GM19035 (cell line): ENCODE results near the gene ZNF446.
"Not testable (repeated sequence)": the region's sequence is repeated elsewhere in the genome, so short reads cannot be mapped to it uniquely, and the experiment has no call there.

Experiments
- ATAC-seq: cut with Tn5 transposase; IDR thresholded peaks from one replicate; pipeline ENCODE4 v1.9.1; 2021; ENCODE audit not compliant: unreplicated experiment

The ZNF446 gene

DNA sequence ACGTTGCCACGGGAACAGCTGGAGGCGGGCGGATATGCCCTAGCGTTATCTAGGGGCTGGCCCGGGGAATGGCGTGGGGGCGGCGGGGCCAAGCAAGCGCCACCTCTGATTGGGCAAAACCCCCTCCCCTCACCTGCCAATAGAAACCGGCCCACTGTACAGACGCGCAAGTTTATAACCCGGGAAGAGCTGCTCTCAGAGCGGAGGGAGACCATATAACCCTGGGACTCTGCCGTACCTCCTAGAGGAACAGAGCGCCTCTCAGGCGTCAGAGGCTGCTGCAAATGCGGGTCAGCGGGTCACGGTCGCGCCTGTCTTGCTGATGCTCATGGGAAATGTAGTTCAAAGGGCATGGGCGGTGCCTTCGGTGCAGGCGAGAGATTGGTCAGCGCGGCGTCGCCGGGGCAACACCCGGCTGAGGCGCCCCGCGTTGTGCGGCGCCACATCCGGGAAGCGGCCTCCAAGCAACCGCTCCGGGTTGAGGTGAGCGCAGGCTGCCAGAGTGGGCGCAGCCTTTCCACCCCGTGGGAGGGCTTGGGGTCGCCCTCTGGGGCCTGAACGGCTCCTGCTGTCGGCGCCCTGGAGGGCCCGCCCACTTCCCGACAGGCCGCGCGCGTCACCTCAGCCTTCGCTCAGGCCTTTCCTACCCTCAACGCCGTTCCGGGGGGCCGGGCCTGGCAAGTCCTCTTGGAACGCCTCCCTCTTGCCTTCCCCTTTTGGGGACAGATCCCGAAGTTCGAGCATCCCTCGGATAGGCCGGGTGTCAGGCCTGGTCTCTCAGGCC lies at the start of gene ZNF446:
Gene ZNF446 (plus strand): TSS at position 639 of the 784 bp plus-strand sequence. CDS start 867 bp downstream, outside the sequence.
- ATAC-seq = peak; percentile 87

DNA sequence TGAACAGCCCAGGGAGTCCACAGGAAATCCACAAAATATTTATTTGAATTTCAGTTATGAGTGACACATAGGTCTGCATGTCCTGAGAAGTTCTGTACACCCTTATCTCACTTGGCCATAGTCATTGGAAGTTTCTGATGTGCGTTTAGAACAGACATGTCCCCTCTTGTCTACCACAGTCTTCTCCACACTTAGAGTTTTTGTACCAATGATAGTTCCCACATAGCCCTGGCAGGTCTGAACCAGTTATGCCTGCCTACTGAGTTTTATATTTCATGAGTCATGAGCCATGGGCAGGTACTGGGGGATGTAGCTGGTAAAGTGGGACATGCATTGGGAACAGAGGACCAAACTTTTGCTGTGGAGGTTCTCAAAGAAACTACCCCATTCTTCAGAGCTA lies 47.5 kb upstream of the ZNF446 start:
- no peak for ATAC-seq

DNA sequence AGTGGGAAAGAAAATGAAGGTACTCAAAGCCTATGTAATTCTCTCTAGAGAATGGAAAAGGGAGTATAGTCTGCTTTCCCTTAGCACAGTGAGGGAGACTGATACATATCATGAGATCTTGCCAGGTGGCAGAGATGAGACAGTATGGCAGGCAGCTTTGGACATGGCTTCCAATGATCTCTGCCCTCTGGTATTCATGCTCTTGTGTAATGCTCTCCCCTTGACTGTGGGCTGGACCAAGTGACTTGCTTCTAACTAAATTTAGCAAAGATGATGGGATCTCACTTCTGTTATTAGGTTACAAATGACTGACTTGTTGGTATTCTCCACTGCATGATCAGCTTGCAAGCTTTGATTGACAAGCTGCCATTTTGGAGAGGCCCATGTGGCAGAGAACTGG lies 46.4 kb upstream of the ZNF446 start:
- no peak for ATAC-seq

DNA sequence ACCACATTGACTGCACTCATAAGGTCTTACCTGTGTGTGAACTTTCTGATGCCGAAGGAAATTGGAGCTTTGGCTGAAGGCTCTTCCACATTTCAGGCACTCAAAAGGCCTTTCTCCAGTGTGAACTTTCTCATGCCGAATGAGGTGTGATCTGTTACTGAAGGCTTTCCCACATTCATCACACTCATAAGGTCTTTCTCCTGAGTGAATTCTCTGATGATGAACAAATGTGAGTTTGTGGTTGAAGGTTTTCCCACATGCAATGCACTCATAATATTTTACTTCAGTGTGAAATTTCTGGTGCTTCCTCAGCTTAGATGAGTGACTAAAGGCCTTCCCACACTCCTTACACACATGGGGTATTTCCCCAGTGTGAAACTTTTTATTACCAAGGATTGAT lies 41.9 kb upstream of the ZNF446 start:
- ATAC-seq = no peak

DNA sequence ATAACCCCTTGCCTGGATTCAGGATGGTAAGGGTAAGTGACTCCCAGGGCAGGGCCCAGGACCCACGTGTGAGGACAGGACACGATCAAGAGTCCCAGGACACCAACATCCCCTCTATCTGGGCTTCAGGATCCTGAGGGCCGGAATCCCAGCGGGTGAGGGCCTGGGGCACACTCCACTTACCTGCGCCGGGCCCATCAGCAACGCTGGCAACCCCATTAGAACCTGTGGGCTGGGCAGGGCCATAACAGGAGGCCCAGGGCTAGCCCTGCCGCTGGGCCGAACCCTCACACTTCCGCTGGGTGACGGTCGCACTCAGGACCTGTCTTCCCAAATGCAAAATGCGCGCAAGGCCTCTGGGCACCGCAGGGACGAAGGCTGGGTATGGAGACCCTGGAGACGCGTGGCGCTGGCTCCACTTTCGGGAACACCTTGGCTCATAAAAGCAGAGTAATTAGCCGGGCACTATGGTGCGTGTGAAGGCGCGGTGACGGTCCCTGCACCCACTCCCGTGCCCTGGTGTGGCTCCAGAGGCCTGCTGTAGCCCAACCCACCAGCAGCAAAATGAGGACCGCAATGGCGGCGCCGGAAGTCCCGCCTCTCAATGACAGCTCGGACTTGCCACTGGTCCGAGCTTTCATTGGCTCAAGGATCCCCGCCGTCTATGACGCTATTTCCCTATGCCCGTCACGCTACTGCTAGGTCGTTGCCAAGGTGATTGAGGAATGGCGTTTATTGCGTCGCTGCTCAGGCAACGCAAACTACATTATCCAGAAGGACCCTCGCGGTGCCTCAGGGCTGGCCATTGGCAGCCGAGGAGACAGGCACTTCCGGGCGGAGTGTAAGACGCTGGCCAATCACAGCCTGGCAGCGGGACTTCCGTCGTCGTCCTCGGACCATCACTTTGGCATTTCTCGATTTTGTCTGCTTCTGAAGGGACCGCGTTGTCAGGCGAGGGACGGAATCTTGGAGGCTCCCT lies 36.3 kb upstream of the ZNF446 start, which contains the start of gene ZNF132:
Gene ZNF132 (minus strand): TSS at position 578 of the 979 bp plus-strand sequence. CDS start 332 bp downstream, at position 246.
- ATAC-seq = peak; percentile 96

DNA sequence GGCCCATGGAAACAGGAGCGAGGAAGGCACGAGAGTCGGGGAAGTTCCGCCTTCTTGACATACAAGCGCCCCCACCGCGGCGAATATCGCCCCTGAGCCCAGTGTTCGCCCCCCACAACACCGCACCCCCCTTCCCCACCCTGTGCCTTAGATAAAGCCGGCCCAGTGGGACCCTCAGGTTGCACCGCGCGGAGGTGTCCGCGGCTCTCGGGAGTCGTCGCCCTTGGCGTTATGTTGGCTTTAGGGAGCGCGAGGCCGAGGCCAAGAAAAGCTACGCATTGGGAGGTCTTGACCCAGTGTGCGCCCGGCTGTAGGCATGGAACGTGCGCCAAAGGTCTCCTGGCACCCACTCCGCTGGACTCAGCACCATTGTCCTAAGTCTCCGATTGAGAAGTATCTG lies 35.6 kb upstream of the ZNF446 start:
- ATAC-seq = no peak

DNA sequence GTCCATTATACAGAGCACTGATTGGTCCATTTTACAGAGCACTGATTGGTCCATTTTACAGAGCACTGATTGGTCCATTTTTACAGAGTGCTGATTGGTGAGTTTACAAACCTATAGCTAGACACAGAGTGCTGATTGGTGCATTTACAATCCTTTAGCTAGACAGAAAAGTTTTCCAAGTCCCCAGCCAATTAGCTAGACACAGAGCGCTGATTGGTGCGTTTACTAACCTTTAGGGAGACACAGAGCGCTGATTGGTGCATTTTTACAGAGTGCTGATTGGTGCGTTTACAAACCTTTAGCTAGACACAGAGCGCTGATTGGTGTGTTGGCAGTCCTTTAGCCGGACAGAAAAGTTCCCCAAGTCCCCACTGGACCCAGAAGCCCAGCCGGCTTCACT lies 33.2 kb upstream of the ZNF446 start:
- ATAC-seq = not testable (repeated sequence)

DNA sequence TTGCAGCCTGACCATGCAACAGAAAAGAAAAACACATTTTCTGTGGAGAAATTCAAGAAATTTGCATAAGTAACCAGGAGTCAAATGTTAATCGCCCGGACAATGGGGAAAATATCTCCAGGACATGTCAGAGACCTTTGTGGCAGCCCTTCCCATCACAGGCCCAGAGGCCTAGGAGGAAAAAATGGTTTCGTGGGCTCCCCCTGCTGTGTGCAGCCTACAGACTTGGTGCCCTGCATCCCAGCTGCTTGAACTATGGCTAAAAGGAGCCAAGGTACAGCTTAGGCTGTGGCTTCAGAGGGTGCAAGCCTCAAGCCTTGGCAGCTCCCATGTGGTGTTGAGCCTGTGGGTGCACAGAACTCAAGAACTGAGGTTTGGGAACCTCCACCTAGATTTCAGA lies 27.3 kb upstream of the ZNF446 start:
- ATAC-seq = not testable (repeated sequence)

DNA sequence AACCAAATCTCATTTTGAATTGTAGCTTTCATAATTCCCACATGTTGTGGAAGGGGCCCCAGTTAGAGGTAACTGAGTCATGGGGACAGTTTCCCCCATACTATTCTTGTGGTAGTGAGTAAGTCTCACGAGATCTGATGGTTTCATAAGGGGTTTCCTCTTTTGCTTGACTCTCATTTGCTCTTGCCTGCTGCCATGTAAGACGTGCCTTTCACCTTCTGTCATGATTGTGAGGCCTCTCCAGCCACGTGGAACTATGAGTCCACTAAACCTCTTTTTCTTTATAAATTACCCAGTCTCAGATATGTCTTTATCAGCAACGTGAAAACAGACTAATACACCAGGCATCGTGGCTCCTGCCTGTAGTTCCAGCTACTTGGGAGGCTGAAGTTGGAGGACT lies 26.2 kb upstream of the ZNF446 start:
- not testable (repeated sequence) for ATAC-seq

DNA sequence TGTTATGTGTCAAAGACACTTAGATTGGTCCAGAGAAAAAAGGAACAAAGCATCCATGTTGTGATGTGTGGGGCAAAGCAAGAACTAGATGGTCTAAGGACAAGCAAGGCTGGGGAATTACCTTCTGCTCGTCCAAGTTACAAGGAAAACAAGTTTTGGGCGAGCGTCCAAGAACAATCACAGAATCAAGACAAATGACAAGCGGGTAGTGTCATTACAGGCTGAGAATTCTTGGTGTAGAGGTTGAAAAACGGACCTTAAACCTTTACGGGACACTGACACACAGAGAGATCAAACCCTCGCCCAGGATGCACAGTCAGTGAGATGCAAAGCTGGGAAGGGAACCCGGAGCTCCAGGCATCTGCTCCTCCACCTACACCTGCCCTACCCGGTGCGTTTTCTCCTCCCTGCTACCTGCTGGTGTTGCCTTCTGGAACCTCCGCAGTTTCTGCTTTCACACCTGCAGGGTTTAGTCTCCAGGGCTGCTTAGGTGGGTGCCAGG lies 25.2 kb upstream of the ZNF446 start:
- no peak for ATAC-seq

DNA sequence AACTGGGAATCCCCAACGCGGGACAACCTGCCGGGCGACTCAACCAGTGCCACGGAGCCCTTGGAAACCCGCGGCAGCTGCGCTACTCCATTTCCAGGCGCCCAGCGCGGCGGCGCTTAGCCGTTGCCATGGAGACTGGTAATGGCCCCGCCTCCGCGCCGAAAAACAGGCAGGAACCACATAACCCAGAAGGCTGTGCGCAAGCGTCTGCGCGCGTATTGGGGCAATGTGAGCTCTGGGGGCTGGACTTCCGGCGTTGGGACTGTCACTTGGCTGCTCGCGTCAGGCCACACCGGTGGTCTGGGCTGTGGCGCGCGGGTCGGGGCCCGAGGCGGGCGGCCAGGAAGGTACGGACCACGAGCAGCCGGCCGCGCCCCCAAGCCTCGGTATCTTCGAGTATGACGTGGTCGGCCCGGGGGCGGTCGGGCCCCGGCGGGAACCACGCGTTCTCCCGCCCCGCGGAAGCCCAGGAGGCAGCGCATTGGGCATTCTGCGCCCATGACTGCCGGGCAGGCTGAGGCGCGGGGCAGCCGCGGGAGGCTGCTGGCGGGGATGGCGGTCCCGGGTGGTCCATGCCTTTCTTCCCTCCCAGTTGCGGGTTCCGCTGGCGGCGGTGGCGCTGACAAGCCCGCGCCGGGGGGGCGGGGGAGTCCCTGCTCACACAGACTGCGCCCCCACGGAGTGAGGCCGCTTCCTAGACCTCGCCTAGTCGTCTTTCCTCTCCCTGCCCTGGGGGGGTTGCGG lies 24.6 kb upstream of the ZNF446 start, which contains the start of gene ZNF324B:
Gene ZNF324B (plus strand): TSS at position 265 of the 744 bp plus-strand sequence. CDS start 2,080 bp downstream, outside the sequence.
- ATAC-seq = peak; percentile 95

DNA sequence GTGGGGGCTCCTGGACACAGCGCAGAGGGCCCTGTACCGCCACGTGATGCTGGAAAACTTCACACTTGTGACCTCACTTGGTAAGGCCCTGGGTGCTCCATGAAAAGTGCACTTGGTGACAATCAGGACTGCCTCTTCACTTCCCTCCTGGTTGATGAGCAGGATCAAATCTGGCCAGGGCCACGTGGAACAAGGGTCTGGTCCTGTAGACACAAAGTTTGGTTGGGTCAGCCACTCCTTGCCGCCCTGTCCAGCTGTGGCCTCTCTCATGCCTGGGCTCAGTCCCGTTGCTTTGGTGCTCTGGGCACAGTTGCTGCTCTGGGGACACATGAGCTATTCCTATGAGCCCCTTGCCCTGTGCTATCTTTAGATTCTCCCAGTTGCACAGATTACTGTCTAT lies 22.4 kb upstream of the ZNF446 start:
- no peak for ATAC-seq

DNA sequence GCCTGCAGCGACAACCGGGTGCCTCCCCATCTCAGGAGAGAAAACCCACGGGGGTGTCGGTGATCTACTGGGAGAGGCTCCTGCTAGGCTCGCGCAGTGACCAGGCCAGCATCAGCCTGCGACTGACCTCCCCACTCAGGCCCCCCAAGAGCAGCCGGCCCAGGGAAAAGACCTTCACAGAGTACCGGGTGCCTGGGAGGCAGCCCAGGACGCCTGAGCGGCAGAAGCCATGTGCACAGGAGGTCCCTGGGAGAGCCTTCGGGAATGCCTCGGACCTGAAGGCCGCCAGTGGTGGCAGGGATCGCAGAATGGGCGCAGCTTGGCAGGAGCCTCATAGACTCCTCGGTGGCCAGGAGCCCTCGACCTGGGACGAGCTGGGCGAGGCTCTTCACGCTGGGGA lies 20.8 kb upstream of the ZNF446 start:
- no peak for ATAC-seq

DNA sequence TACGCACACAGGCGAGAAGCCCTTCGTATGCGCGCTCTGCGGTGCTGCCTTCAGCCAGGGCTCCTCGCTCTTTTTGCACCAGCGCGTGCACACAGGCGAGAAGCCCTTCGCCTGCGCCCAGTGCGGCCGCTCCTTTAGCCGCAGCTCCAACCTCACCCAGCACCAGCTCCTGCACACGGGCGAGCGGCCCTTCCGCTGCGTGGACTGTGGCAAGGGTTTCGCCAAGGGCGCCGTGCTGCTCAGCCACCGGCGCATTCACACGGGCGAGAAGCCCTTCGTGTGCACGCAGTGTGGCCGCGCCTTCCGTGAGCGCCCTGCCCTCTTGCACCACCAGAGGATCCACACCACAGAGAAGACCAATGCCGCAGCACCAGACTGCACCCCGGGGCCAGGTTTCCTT lies 20.0 kb upstream of the ZNF446 start:
- ATAC-seq = no peak

DNA sequence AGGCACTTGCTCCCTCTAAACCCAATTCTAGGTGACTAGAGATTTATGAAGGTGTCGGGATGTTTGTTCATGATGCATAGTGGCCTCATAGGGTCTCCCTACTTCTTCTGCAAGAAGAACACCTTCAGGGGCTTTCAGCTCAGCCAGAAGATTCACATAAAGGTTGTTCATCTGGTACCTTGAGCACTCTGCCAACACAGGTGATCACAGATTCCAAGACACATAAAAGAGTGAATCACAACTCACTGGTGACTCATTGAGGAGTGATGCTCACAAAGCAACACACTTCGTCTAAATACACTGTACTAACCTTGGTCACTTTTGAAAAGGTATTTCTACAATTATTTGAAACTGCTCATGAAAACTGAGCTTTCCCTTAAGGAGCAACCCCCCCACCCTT lies 16.1 kb upstream of the ZNF446 start:
- ATAC-seq = no peak

DNA sequence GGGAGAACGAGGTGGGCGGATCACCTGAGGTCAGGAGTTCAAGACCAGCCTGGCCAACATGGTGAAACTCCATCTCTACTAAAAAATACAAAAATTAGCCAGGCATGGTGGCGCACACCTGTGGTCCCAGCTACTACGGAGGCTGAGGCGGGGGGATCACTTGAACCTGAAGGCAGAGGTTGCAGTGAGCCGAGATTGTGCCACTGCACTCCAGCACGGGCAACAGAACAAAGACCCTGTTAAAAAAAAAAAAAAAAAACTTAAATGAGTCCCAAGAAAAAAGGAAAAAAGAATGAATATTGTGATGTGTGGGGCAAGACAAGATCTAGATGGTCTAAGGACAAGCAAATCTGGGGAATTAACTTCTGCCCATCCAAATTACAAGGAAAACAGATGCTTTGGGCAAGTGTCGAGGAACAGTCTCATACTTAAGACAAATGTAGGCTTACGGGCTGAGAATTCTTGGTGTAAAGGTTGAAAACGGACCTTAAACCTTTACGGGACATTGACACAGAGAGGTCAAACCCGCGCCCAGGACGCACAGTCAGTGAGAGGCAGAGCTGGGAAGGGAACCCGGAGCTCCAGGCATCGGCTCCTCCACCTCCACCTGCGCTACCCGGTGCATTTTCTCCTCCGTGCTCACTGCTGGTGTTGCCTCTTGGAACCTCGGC lies 9.9 kb upstream of the ZNF446 start:
- peak; percentile 16 for ATAC-seq

DNA sequence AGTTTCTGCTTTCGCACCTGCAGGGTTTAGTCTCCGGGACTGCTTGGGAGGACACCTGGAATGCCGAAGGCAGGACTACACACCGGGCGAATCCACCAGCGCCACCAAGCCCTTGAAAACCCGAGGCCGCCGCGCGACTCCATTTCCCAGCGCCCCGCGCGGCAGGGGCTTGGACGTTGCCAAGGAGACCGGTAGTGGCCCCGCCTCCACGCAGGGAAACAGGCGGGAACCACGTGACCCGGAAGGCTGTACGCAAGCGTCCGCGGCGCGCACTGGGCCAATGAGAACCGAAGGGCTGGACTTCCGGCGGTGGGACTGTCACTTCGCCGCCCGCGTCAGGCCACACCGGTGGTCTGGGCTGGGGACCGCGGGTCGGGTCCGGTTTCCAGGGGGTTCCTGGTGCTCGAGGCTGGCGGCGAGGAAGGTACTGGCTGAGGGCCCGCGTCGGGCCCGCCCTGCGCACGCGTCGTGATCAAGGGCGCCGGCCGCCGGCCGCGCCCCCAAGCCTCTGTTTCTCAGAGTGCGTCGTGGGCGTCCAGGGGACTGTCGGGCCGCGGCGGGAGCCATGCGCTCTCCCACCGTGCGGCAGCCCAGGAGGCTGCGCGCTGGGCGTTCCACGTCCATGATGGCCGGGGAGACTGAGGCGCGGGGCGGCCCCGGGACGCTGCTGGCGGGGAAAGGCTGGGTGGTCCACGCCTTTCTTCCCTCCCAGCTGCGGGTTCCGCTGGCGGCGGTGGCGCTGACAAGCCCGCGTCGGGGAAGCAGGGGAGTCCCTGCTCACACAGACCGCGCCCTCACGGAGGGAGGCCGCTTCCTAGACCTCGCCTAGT lies 9.2 kb upstream of the ZNF446 start, which contains the start of gene ZNF324:
Gene ZNF324 (plus strand): TSS at position 321 of the 830 bp plus-strand sequence. CDS start 2,106 bp downstream, outside the sequence.
- ATAC-seq = peak; percentile 89

DNA sequence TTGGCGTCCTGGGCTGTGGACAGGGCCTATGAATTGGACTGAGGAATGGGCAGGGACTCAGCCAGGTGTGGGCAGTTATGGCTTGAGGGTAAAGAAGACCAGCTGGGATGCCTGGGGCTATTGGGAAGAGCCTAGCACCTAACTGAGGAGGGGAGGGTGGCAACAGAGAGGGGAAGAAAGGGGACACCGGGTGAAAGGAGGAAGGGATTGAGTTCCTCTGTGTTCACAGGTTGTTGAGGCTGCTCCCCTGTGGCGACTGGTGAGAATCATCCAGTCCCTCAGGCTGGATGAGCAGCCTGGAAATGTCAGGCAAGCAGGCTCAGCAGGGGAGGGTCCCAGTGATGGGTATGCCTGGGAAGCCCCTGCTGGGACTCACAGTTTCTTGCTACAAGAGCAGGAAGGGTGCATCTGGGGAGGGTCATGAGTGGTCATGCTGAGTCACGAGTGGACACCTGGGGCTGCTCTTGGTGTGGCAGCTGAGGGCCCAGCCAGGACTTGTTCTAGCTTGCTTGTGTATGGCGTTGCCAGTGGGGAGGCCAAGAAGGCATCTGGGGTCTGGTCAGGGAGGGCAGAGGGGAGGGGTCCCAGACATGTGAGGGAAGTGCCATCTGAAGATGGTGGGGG lies 7.8 kb upstream of the ZNF446 start:
- ATAC-seq = no peak
